Activated CD8-positive, alpha-beta memory T cell treated with anti-CD3 and anti-CD28 coated beads, Interleukin-2, amount 50 U/mL, for 48 hours (primary cell): ENCODE measurements around the gene OR8J3.
"Not testable (repeated sequence)": the region's sequence is repeated elsewhere in the genome, so short reads cannot be mapped to it uniquely, and the experiment has no call there.

ENCODE experiments used
- DNase-seq: peaks from one replicate; pipeline ENCODE4 v3.0.0-alpha.2; 2020

Gene OR8J3, protein sequence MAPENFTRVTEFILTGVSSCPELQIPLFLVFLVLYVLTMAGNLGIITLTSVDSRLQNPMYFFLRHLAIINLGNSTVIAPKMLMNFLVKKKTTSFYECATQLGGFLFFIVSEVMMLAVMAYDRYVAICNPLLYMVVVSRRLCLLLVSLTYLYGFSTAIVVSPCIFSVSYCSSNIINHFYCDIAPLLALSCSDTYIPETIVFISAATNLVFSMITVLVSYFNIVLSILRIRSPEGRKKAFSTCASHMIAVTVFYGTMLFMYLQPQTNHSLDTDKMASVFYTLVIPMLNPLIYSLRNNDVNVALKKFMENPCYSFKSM

GRCh38 chr11:56140151-56140661 lies at the start of gene OR8J3:
OR8J3 (minus strand) TSS chr11:56140201; CDS start chr11:56137718, 2,483 bp downstream.
- DNase-seq = no peak

GRCh38 chr11:56188602-56189001 lies 48.6 kb upstream of the OR8J3 start:
- DNase-seq = no peak

GRCh38 chr11:56183459-56183858 lies 43.5 kb upstream of the OR8J3 start:
- no peak for DNase-seq

DNA sequence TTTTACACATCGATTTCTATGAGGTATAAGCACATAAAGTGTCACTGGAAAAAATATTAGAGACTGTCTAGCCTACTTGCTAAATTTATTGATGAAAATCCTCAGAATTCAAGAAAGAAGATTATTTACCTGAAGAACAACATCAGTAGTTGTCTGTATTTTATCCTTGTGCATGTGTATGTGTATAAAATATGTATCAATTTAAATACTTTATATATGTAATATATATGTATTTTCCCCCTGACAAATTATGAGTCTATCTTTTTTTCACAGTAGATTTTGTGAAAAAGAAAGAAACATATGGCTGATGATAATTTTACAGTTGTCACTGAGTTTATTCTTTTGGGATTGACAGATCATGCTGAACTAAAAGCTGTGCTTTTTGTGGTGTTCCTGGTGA lies 36.3 kb upstream of the OR8J3 start, which contains the start of gene OR5J2:
OR5J2 (plus strand) TSS at position 301 of the 400 bp plus-strand sequence; CDS start at position 301, 0 bp downstream.
- DNase-seq = no peak

GRCh38 chr11:56172256-56172830 lies 32.3 kb upstream of the OR8J3 start:
- DNase-seq = no peak

DNA sequence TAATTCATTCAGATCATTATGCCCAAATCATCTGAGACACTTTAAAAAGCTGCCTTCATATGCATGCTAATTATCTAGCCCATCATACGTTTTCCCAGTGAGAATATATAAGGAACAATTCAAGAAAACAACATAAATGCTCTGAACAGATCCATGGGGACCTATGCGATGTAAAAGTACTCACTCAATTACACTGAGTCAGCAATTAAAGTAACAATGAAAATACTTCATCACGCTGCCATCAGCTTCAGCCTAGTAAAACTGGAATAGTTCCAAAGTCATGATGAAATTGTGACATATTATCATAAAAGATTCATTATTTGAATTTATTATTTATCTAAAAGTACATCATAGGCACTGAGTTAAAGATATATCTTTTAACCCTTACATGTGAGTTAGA lies 23.8 kb upstream of the OR8J3 start:
- DNase-seq = no peak

DNA sequence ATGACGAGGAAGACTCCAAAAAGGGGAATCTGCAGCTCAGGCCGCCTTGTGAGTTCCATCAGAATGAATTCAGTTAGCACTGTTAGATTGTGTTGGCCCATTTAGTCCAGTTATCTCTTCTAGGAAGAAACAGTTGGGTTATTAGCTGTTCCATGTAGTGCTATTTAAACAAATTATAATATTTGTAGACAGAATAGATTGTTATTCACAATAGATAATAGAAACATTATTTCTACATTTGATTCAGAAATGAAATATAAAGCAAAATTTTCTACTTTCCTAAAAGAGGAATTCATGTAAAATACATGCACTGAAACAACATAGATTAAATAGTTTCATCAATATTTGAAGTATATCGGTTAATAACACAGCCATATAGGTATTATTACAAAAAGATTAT lies 20.2 kb upstream of the OR8J3 start, which contains the start of gene OR8K5:
OR8K5 (minus strand) TSS at position 101 of the 400 bp plus-strand sequence; CDS start at position 101, 0 bp downstream.
- no peak for DNase-seq

DNA sequence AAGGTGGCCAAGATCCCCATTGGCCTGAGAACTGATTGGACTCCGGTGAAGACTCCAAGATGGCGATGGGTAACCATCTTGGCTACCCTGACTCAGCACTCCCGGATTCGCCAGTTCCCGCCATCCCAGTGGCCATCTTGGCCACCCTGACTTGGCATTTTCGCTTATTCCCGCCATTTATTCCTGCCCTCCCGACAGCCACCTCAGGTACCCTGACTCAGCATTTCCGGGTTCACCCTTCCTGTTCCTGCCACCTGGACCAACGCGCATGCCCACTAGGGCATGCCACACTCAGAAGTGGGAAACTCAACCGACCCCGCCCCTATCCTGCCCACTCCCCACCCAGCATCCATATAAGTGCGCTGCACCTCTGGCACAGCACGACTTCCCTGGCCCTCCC lies 12.3 kb upstream of the OR8J3 start:
- no peak for DNase-seq

GRCh38 chr11:56151376-56151775 lies 11.4 kb upstream of the OR8J3 start:
- DNase-seq = no peak

DNA sequence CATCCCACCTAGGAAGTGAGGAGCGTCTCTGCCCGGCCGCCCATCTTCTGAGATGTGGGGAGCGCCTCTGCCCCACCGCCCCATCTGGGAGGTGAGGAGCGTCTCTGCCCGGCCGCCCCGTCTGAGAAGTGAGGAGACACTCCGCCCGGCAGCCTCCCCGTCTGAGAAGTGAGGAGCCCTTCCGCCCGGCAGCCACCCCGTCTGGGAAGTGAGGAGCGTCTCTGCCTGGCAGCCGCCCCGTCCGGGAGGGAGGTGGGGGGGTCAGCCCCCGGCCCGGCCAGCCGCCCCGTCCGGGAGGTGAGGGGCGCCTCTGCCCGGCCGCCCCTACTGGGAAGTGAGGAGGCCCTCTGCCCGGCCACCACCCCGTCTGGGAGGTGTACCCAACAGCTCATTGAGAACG lies 3.7 kb upstream of the OR8J3 start:
- not testable (repeated sequence) for DNase-seq

- no peak for DNase-seq
Observed at GRCh38 chr11:56122073-56122472, 17.9 kb downstream of the OR8J3 start, which contains the start of gene OR8H3. OR8H3 (plus strand) TSS chr11:56122373; CDS start chr11:56122373, 0 bp downstream.

DNA sequence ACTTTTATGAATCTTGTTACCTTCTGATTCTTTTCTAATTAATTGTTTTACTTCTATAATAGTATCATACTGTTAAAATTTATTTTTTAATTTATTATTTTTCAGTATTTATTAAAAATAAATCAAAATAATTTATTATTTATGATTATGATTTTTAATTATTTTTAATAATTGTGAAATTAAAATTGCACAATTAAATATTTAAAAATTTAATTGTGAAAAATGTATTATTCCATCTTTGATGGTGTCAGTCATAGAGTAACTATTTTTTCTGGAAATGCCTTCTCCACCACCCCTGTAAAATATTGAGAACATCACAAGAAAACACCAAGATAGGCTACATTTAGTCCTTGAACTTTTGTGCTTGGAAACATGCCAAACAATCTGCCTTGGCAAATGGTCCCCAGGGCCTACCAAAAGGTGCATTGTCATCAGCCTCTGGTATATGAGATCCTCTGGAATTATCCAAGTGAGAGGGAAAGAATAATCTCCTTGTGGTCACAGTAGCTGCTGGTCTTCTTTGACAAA lies 36.7 kb downstream of the OR8J3 start, which contains the start of gene OR8H2:
OR8H2 (plus strand) TSS at position 478 of the 528 bp plus-strand sequence. CDS start 1,356 bp downstream, outside the sequence.
- no peak for DNase-seq

DNA sequence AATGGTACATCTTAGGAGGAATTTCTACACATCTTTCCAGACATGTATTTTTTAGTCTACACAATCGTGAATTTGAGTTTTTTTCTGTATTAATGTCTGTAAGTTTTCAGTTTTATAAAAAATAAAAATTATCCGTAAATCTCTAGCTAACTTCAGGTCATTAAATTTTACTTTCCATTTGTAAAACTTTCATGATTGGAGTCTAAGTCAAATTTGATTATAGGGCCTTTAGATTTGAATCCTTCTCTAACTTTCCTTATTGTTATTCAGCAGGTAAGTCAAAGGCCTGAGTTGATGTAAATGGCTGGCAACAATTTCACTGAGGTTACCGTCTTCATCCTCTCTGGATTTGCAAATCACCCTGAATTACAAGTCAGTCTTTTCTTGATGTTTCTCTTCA lies 47.0 kb downstream of the OR8J3 start, which contains the start of gene OR8I2:
OR8I2 (plus strand) TSS at position 301 of the 400 bp plus-strand sequence; CDS start at position 301, 0 bp downstream.
- DNase-seq = no peak

GRCh38 chr11:56089697-56090096 lies 50.3 kb downstream of the OR8J3 start:
- no peak for DNase-seq
